ENCODE measurements around the gene GSE1. TPM values are rescaled to one million over a fixed set of nuclear protein-coding genes. Genes with fewer than 3 reads are reported as not detected.

The GSE1 gene
- total and polyA plus RNA-seq, 8 donors = 84.8 to 148 (median 112) TPM

DNA sequence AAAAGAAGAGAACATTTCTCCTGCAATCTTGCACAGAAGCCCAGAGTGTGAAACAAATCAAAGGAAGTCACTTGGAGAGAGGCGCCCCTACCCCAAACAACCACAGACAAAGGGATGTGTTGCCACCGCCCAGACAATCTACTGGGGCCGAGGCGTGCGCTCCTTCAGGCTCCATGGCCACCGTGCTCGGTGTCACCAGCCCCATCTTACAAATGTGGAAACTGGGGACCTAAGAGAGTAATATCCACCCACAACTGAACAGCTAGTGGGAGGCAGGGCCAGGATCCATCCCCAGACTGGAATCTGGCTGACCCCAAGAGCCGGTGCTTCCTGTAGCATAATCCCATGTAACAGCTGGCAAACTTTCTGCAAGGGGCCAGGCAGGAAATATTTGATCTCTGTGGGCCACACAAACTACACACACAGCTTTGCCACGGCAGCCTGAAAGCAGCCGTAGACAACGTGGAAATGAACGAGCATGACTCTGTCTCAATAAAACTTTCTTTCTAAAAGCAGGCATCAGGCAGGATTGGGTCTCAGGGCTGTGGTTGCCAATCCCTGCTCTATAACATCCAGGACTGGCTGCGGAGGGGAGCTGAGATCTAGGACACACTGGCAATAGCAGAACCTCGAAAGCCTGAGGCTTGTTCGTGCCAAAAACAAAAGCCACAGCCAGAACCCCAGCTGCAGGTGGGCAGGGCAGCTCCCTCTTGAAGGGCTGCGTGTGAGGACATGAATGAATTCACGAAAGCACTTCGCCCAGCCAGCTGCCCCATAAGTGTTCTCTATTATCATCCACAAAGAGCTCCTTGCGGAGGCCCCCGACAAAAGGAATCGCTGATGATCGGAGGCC, 102.3 kb downstream of the GSE1 start:
- Histone ChIP-seq H3K9me3 (peaks cover 0 to 6% of the 10 kb centered on the region in 2 donors), H3K4me1 (peaks cover 0 to 10% of the 10 kb centered on the region in 2 donors), H3K27ac (no peak overlapping the region), H3K36me3 (no peaks in the 10 kb centered on the region), H3K4me3 (no peak overlapping the region), H3K27me3 (peaks cover 0 to 4% of the 10 kb centered on the region in 2 donors)
- DNase-seq (peak in 1 of 4 donors; percentile 59), ATAC-seq (no peak)
- no peak for TF ChIP-seq CTCF (IDR thresholded peaks at IDR 0.05)
- intact Hi-C loops (cut with DNase I) = no loop called here

GRCh38 chr16:85716022-85716679, 103.0 kb downstream of the GSE1 start:
- Histone ChIP-seq H3K36me3 (no peaks in the 10 kb centered on the region), H3K4me1 (peaks cover 0 to 10% of the 10 kb centered on the region in 2 donors), H3K4me3 (no peak overlapping the region), H3K9me3 (peaks cover 0 to 6% of the 10 kb centered on the region in 2 donors), H3K27me3 (peaks cover 0 to 4% of the 10 kb centered on the region in 2 donors), H3K27ac (no peak overlapping the region)
- intact Hi-C loops (cut with DNase I) = no loop called here
- TF ChIP-seq CTCF (IDR thresholded peaks at IDR 0.05) = no peak
- DNase-seq = no peak
- ATAC-seq = no peak

GRCh38 chr16:85716680-85717038, 103.5 kb downstream of the GSE1 start:
- Histone ChIP-seq H3K27ac (no peak overlapping the region), H3K9me3 (peaks cover 0 to 6% of the 10 kb centered on the region in 2 donors), H3K36me3 (no peaks in the 10 kb centered on the region), H3K4me3 (no peak overlapping the region), H3K27me3 (peaks cover 0 to 4% of the 10 kb centered on the region in 2 donors), H3K4me1 (peaks cover 0 to 10% of the 10 kb centered on the region in 2 donors)
- peak in 1 of 4 donors; percentile 22 for DNase-seq
- ATAC-seq = no peak
- no peak for TF ChIP-seq CTCF (IDR thresholded peaks at IDR 0.05)
- intact Hi-C loops (cut with DNase I) = no loop called here

DNA sequence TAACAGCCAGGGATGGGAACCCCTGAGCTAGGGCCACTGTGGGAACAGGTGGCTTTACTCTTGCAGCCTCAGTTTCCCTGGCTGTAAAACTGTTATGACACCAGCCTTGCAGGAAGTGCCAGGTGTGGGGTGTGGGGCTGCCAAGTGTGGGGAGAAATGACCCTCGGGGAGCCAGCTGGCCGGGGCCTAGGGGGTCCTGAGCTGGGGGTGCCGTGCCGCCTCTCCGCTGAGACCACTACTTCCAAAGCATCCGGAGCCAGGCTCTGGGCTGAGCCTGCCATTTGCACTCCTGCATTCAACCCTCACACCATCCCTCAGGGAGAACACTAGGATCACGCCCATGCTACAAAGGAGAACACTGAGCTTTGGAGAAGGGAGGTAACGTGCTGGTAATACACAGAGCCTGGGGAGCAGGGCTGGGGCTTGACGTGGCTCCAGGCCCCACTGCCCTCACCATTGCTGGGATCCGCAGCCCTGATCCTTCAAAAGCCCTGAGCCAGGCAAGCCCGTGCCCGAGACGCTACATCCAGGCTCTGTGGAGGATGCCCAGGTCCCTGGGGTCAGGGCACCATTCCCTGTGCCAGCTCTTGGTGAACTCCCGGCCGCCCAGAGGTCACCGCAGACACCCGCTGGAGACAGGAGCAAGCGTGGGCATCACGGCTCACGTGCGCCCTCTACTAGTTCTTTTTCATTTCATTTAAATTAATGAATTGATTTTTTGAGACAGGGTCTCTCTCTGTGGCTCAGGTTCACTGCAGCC, 104.5 kb downstream of the GSE1 start:
- DNase-seq (peak in 3 of 4 donors; percentile 57 to 88 (median 71)), ATAC-seq (peak; percentile 85)
- Histone ChIP-seq H3K4me1 (peaks cover 0 to 10% of the 10 kb centered on the region in 2 donors), H3K27ac (no peak overlapping the region), H3K36me3 (no peaks in the 10 kb centered on the region), H3K9me3 (no peaks in the 10 kb centered on the region), H3K27me3 (peaks cover 0 to 4% of the 10 kb centered on the region in 2 donors), H3K4me3 (no peak overlapping the region)
- intact Hi-C loops (cut with DNase I) = no loop called here
- peak; percentile 54 to 61 for TF ChIP-seq CTCF (IDR thresholded peaks at IDR 0.05)

- H3K27ac ChIP-seq = no peak overlapping the region
- DNase-seq (no peak), ATAC-seq (no peak)
- intact Hi-C loops (cut with DNase I) = no loop called here
- H3K4me1 ChIP-seq = peaks cover 0 to 10% of the 10 kb centered on the region in 2 donors
- peak in 1 of 2 donors; percentile 9 for TF ChIP-seq CTCF (IDR thresholded peaks at IDR 0.05)
- no peak overlapping the region for H3K4me3 ChIP-seq
- peaks cover 0 to 4% of the 10 kb centered on the region in 2 donors for H3K27me3 ChIP-seq
- no peaks in the 10 kb centered on the region for H3K36me3 ChIP-seq
- H3K9me3 ChIP-seq = no peaks in the 10 kb centered on the region
Measured at GRCh38 chr16:85718153-85718477, 105.0 kb downstream of the GSE1 start.

Data from left lung (tissue), 10 donors.